ENCODE data around the gene LCN15.

DNA sequence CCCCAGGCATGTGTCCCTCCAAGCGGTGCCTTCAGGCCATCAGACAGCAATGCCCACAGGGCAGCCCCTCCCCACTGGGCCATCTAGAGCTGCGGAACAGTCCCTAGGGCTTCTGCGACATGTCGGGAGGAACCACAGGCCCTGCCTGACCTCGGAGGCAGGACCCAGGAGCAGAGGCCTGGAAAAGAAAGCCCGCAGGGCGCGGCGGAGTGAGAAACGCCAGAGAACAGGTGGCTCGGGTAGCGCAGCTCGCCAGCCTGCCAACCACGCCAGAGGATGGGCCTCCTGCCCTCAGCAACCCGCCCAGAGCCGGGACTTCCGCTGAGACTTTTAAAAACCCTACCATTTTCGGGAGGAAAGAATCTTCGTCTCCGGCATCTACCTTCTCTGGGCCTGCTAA is 7.0 kb downstream of the LCN15 start:
- TF ChIP-seq, protein P1, sequence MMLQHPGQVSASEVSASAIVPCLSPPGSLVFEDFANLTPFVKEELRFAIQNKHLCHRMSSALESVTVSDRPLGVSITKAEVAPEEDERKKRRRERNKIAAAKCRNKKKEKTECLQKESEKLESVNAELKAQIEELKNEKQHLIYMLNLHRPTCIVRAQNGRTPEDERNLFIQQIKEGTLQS (IDR thresholded peaks at IDR 0.05) = no peak
- TF ChIP-seq, protein P2, sequence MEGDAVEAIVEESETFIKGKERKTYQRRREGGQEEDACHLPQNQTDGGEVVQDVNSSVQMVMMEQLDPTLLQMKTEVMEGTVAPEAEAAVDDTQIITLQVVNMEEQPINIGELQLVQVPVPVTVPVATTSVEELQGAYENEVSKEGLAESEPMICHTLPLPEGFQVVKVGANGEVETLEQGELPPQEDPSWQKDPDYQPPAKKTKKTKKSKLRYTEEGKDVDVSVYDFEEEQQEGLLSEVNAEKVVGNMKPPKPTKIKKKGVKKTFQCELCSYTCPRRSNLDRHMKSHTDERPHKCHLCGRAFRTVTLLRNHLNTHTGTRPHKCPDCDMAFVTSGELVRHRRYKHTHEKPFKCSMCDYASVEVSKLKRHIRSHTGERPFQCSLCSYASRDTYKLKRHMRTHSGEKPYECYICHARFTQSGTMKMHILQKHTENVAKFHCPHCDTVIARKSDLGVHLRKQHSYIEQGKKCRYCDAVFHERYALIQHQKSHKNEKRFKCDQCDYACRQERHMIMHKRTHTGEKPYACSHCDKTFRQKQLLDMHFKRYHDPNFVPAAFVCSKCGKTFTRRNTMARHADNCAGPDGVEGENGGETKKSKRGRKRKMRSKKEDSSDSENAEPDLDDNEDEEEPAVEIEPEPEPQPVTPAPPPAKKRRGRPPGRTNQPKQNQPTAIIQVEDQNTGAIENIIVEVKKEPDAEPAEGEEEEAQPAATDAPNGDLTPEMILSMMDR (IDR thresholded peaks at IDR 0.05; ENCODE audit: low read depth, low read length, missing input control) = no peak
- no peak for TF ChIP-seq TAF1 (conservative IDR thresholded peaks at IDR 0.05)
- TF ChIP-seq, protein P3, sequence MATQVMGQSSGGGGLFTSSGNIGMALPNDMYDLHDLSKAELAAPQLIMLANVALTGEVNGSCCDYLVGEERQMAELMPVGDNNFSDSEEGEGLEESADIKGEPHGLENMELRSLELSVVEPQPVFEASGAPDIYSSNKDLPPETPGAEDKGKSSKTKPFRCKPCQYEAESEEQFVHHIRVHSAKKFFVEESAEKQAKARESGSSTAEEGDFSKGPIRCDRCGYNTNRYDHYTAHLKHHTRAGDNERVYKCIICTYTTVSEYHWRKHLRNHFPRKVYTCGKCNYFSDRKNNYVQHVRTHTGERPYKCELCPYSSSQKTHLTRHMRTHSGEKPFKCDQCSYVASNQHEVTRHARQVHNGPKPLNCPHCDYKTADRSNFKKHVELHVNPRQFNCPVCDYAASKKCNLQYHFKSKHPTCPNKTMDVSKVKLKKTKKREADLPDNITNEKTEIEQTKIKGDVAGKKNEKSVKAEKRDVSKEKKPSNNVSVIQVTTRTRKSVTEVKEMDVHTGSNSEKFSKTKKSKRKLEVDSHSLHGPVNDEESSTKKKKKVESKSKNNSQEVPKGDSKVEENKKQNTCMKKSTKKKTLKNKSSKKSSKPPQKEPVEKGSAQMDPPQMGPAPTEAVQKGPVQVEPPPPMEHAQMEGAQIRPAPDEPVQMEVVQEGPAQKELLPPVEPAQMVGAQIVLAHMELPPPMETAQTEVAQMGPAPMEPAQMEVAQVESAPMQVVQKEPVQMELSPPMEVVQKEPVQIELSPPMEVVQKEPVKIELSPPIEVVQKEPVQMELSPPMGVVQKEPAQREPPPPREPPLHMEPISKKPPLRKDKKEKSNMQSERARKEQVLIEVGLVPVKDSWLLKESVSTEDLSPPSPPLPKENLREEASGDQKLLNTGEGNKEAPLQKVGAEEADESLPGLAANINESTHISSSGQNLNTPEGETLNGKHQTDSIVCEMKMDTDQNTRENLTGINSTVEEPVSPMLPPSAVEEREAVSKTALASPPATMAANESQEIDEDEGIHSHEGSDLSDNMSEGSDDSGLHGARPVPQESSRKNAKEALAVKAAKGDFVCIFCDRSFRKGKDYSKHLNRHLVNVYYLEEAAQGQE (IDR thresholded peaks at IDR 0.05) = no peak
- no peak for TF ChIP-seq RAD21 (IDR thresholded peaks at IDR 0.05)
- TF ChIP-seq, protein P4, sequence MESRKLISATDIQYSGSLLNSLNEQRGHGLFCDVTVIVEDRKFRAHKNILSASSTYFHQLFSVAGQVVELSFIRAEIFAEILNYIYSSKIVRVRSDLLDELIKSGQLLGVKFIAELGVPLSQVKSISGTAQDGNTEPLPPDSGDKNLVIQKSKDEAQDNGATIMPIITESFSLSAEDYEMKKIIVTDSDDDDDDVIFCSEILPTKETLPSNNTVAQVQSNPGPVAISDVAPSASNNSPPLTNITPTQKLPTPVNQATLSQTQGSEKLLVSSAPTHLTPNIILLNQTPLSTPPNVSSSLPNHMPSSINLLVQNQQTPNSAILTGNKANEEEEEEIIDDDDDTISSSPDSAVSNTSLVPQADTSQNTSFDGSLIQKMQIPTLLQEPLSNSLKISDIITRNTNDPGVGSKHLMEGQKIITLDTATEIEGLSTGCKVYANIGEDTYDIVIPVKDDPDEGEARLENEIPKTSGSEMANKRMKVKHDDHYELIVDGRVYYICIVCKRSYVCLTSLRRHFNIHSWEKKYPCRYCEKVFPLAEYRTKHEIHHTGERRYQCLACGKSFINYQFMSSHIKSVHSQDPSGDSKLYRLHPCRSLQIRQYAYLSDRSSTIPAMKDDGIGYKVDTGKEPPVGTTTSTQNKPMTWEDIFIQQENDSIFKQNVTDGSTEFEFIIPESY (IDR thresholded peaks at IDR 0.05) = no peak
- no peak for TF ChIP-seq EGR1 (IDR thresholded peaks at IDR 0.05; ENCODE audit: low read depth in 2 of 2)
- no peak for TF ChIP-seq GABPA (IDR thresholded peaks at IDR 0.05 in 1 of 2, conservative IDR thresholded peaks at IDR 0.05 in 1 of 2)
- TF ChIP-seq FOXA1 (IDR thresholded peaks at IDR 0.05) = no peak
- no peak for TF ChIP-seq YY1 (IDR thresholded peaks at IDR 0.05)
- no peak for TF ChIP-seq MAX (IDR thresholded peaks at IDR 0.05)

Measured in liver (tissue), 3 donors.